ENCODE data around the gene BMPR1A. TPM values are rescaled to one million over a fixed set of nuclear protein-coding genes. Genes with fewer than 3 reads are reported as not detected.

BMPR1A gene
- total RNA-seq, 1 donor from 2014 or later, result 11.8 TPM

DNA sequence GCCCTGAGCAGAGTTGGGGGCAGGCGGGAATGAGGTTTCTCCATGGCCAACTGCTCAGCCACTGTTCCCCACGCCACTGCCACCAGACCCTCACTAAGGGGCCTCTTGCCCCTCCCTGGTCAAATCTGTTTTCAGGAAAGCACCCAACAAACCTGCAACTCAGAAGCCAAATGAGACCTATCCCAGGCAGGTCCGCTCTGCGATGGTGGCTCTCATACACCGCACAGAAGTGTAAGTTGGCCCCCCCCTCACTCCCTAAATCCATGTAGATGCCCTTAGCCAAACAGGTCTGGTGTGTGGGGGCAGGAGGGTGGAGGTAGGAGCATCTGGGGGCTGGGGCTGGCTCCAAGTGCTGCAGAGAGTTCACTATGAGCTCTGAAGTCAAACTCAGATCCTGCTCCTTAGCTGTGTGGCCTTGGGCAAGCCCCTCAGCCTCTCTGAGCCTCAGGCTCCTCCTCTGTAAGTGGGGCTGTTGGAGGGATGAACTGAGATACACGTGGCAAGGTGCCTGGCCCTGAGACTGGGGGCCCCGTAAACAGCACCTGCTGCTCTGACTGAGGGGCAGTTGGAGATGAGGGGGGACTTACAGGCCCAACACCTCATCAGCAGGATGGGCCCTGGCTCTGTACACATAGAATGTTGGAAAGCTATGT is 199.9 kb downstream of the BMPR1A start:
- no peak for DNase-seq
- intact Hi-C loops (cut with micrococcal nuclease), result no loop called here
- peaks cover 2% of the 10 kb centered on the region for H3K4me1 Mint-ChIP-seq
- no peak for ATAC-seq (ENCODE audit: low read depth)
- peaks cover 10% of the 10 kb centered on the region for H3K9me3 Mint-ChIP-seq
- CTCF ChIA-PET, result no interaction called here
- H3K27ac Mint-ChIP-seq, result no peak overlapping the region
- H3K4me3 Mint-ChIP-seq, result no peak overlapping the region
- POLR2A ChIA-PET, result no interaction called here
- TF ChIP-seq, protein P1, sequence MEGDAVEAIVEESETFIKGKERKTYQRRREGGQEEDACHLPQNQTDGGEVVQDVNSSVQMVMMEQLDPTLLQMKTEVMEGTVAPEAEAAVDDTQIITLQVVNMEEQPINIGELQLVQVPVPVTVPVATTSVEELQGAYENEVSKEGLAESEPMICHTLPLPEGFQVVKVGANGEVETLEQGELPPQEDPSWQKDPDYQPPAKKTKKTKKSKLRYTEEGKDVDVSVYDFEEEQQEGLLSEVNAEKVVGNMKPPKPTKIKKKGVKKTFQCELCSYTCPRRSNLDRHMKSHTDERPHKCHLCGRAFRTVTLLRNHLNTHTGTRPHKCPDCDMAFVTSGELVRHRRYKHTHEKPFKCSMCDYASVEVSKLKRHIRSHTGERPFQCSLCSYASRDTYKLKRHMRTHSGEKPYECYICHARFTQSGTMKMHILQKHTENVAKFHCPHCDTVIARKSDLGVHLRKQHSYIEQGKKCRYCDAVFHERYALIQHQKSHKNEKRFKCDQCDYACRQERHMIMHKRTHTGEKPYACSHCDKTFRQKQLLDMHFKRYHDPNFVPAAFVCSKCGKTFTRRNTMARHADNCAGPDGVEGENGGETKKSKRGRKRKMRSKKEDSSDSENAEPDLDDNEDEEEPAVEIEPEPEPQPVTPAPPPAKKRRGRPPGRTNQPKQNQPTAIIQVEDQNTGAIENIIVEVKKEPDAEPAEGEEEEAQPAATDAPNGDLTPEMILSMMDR (IDR thresholded peaks at IDR 0.05), result no peak
- H3K36me3 Mint-ChIP-seq (ENCODE audit: low read depth), result no peaks in the 10 kb centered on the region
- H3K27me3 Mint-ChIP-seq, result peaks cover 3% of the 10 kb centered on the region

DNA sequence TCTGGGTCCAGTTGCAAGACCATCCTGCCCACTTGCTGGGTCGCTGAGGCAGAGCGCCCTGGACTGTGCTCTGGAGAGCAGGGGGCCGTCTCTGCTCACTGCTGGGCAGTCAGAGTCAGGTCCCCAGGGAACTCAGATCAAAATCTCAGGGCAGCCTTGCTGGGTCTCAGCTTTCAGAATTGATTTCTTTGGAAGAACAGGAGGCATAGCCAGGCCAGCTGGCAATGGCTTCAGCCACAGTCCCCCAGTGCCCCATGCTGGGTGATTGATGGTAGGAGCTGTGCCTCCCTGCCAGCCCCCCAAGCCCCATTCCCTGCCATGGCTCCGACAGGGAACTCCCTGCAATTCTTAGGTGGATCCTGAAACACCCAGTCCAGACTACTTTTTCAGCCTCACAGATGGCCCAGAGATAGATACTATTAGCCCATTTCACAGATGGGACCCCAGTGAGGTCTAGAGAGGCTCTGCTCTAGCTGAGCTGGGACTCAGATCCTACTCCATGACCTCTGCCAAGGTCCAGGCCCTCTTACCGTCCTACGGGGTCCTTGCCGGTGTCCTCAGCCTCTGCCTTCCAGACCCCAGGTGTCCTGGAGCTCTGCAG is 200.5 kb downstream of the BMPR1A start:
- ChIA-PET CTCF (no interaction called here), POLR2A (no interaction called here)
- H3K4me3 Mint-ChIP-seq, result no peak overlapping the region
- intact Hi-C loops (cut with micrococcal nuclease), result no loop called here
- no peak overlapping the region for H3K27ac Mint-ChIP-seq
- peaks cover 2% of the 10 kb centered on the region for H3K4me1 Mint-ChIP-seq
- peaks cover 3% of the 10 kb centered on the region for H3K27me3 Mint-ChIP-seq
- ATAC-seq (ENCODE audit: low read depth) (no peak), DNase-seq (no peak)
- H3K36me3 Mint-ChIP-seq (ENCODE audit: low read depth), result no peaks in the 10 kb centered on the region
- TF ChIP-seq, protein P1 (IDR thresholded peaks at IDR 0.05), result no peak
- H3K9me3 Mint-ChIP-seq, result peaks cover 8% of the 10 kb centered on the region

GRCh38 chr10:86957471-86958115 is 201.2 kb downstream of the BMPR1A start, which contains the start of gene MMRN2:
Gene MMRN2, minus strand, starts transcription at chr10:86957615. Its CDS starts 74 bp downstream, at chr10:86957541.
- intact Hi-C loops (cut with micrococcal nuclease), result no loop called here
- Mint-ChIP-seq H3K36me3 (ENCODE audit: low read depth) (no peaks in the 10 kb centered on the region), H3K9me3 (peaks cover 3% of the 10 kb centered on the region), H3K27me3 (peaks cover 3% of the 10 kb centered on the region), H3K4me3 (no peak within 1 kb of the TSS), H3K4me1 (peaks cover 2% of the 10 kb centered on the region), H3K27ac (no peak within 1 kb of the TSS)
- ATAC-seq (ENCODE audit: low read depth) (no peak), DNase-seq (no peak)
- ChIA-PET CTCF (no interaction called here), POLR2A (no interaction called here)
- TF ChIP-seq, protein P1 (IDR thresholded peaks at IDR 0.05), result no peak

- ATAC-seq (ENCODE audit: low read depth) (no peak), DNase-seq (no peak)
- H3K4me3 Mint-ChIP-seq, result no peak within 1 kb of the TSS
- H3K9me3 Mint-ChIP-seq, result no peaks in the 10 kb centered on the region
- H3K4me1 Mint-ChIP-seq, result peaks cover 2% of the 10 kb centered on the region
- peaks cover 3% of the 10 kb centered on the region for H3K27me3 Mint-ChIP-seq
- POLR2A ChIA-PET, result no interaction called here
- TF ChIP-seq, protein P1 (IDR thresholded peaks at IDR 0.05), result no peak
- intact Hi-C loops (cut with micrococcal nuclease), result no loop called here
- CTCF ChIA-PET, result no interaction called here
- H3K36me3 Mint-ChIP-seq (ENCODE audit: low read depth), result no peaks in the 10 kb centered on the region
- no peak within 1 kb of the TSS for H3K27ac Mint-ChIP-seq
Observed at GRCh38 chr10:86958116-86958900, 201.9 kb downstream of the BMPR1A start, which contains the start of gene SNCG. Gene SNCG, plus strand, starts transcription at chr10:86958599. Its CDS starts 99 bp downstream, at chr10:86958698.

Measured in activated B cell treated with CpG ODN at 0.5 μM for 24 hours (primary cell).